Omental fat pad (tissue), 4 donors: ENCODE measurements around the gene LHPP. TPM values are rescaled to one million over a fixed set of nuclear protein-coding genes. Genes with fewer than 3 reads are reported as not detected.
A peak's percentile ranks its signal among the peaks of the same experiment; 100 is the strongest.

Experiments
- ATAC-seq: fragments of 150-250 bp; one replicate; pipeline ENCODE4 v1.9.1; 2016; ENCODE audit warnings: mild to moderate bottlenecking, moderate library complexity; ENCODE audit not compliant: low FRiP score
- DNase-seq: peaks from one replicate; pipeline ENCODE4 v3.0.0-alpha.2; 2019; ENCODE audit warnings: low spot score
- total RNA-seq, 4 donors: library from RNA; depleted of rRNA; stranded (reverse); fragments of >200 nt; gene quantifications; one replicate each; pipeline ENCODE4 v1.1.0, GENCODE V29; 2016
- TF ChIP-seq, protein P1 (sequence below), 3 donors: fragments of 450-650 bp; IDR thresholded peaks; one replicate each; pipeline ENCODE4 v1.5.1; 2016 to 2017; ENCODE audit warnings: antibody characterized with exemption in 3 of 3, mild to moderate bottlenecking in 3 of 3, moderate library complexity in 2 of 3

The LHPP gene
- total RNA-seq, 4 donors from 2014 or later: 10.1 to 16.2 (median 13.7) TPM

- DNase-seq (no peak), ATAC-seq (no peak)
- TF ChIP-seq, protein P1, sequence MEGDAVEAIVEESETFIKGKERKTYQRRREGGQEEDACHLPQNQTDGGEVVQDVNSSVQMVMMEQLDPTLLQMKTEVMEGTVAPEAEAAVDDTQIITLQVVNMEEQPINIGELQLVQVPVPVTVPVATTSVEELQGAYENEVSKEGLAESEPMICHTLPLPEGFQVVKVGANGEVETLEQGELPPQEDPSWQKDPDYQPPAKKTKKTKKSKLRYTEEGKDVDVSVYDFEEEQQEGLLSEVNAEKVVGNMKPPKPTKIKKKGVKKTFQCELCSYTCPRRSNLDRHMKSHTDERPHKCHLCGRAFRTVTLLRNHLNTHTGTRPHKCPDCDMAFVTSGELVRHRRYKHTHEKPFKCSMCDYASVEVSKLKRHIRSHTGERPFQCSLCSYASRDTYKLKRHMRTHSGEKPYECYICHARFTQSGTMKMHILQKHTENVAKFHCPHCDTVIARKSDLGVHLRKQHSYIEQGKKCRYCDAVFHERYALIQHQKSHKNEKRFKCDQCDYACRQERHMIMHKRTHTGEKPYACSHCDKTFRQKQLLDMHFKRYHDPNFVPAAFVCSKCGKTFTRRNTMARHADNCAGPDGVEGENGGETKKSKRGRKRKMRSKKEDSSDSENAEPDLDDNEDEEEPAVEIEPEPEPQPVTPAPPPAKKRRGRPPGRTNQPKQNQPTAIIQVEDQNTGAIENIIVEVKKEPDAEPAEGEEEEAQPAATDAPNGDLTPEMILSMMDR (IDR thresholded peaks at IDR 0.05): no peak
Measured at GRCh38 chr10:124525751-124526600, 64.4 kb downstream of the LHPP start.

DNA sequence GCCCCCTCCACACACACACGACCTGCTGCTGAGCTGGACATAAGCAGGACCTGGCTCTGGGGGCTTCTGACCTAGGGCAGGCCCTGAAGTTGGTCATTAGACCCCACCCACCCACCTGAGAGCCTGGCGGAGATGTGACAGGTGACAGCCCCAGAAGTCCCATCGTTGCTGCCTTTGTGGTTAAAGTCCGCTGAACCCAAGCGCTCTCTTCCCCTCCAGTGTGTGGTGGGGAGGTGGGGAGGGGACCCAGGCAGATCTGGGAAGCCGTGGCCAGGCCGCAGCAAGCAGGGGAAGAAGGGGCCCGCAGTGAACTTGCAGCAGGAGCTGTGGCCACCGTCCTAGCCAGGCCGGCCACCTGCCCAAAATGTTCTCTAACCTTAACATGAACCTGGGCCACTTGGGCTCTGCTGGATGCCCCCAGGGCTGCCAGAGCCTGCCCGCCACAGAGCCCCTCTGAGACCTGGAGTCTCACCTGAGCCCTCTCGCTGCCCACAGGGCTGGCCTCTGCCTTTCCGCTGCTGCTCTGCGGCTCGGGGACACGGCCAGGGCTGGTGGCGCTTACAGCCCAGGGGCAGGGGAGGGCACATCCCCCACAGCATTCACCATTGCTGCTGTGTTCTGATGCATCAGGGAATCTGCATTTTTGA, 65.1 kb downstream of the LHPP start:
- DNase-seq: no peak
- ATAC-seq: no peak

DNA sequence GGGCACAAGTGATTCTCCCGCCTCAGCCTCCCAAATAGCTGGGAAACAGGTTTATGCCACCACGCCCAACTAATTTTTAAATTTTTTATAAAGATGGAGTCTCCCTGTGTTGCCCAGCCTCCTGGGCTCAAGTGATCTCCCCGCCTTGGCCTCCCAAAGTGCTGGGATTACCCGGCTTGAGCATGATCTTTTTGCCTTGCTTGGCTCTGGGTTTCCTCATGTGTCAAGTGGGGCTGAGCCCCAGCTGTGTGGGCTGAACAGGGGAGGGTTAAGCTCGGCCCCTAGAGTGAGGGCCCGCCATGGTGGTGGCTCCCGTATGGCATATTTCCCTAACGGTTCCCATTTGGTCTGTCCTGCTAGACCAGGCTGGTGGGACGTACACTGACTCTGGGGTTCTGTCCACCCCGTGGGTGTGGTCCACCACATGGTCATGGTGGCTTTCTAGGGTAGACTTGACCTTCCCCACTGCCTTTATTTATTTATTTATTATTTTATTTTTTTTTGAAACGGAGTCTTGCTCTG, 66.3 kb downstream of the LHPP start:
- TF ChIP-seq, protein P1 (IDR thresholded peaks at IDR 0.05): no peak
- DNase-seq (no peak), ATAC-seq (no peak)

More for the DNA sequence above, 65.1 kb downstream of the LHPP start:
- TF ChIP-seq, protein P1 (IDR thresholded peaks at IDR 0.05): no peak

DNA sequence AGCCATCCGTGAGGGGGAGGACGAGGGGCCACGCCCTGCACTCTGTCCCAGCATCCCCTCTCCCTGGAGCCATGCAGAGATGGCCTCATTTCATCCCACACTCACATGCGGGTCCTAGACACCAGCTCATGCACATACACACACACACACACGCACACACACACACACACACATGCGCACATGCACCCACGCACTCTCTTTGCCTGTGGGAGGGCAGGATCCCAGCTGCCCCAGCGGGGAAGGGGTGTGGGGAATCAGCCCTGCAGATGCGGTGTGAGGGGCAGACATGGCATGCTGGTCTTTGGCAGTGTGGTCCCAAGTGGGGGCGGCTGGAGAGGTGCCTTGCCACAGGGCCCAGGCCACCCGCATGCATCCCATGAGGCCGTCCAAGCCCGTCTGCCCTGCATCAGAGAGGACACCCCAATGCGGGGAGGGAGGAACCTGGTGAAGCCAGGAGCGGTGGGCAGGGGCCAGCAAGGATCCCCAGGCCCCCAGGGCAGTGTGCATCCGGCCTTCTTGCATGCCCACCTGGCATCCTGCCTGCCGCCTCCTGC, 68.1 kb downstream of the LHPP start:
- DNase-seq (no peak), ATAC-seq (no peak)
- TF ChIP-seq, protein P1 (IDR thresholded peaks at IDR 0.05): no peak

DNA sequence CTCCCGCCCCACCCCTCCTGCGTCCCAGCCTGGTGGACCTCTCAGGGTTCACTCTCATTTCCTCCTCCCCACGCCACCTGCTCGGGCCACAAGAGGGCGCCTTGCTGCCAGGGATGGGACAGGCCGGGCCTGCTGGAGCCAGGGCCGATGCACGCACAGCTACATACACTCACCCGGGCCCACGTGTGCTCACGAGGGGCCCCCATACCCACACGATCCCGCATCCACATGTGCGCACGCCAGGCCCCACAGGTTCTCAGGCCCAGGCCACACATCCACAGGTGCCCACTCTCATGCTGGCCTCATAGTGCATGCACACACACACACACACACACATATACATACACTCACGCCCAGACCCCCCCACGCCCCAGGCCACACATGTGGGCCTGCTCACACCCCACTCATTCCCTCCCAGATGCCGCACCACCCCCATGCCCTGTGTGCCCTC, 68.6 kb downstream of the LHPP start:
- DNase-seq (peak; percentile 90), ATAC-seq (peak; percentile 76)
- TF ChIP-seq, protein P1 (IDR thresholded peaks at IDR 0.05): peak in 1 of 3 donors; percentile 31

DNA sequence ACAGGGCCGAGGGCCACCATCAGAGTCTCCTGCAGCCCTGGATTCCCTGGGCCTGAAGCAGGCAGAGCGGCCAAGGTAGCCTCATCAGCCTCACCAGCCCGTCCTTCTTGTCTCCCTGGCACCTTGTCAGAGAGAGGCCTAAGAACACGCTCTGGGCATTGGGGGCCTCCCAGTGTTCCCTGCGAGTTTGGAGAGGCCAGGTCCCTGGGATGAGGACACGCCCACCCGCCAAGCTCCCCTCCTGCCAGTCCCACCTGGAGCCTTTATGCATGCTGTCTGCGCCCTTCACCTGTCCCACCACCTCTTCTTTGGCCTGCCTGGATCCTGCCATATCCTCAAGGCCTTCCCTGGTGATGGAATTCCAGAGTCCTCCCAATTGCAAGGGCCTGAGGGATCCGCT, 69.2 kb downstream of the LHPP start:
- DNase-seq (no peak), ATAC-seq (no peak)
- TF ChIP-seq, protein P1 (IDR thresholded peaks at IDR 0.05): no peak
